Thoracic aorta (tissue), 2 donors: ENCODE data around the gene MDFI. TPM values are rescaled to one million over a fixed set of nuclear protein-coding genes. Genes with fewer than 3 reads are reported as not detected.

Source experiments
- ATAC-seq: fragments of 150-250 bp; one replicate; pipeline ENCODE4 v1.8.0; 2017; ENCODE audit warnings: low read depth; ENCODE audit not compliant: insufficient number of reproducible peaks, low FRiP score
- DNase-seq: peaks from one replicate; pipeline ENCODE4 v3.0.0-alpha.2; 2020; ENCODE audit warnings: low spot score
- H3K27ac ChIP-seq, 2 donors: fragments of 200-600 bp; sonication (generic); 1 replicate in 1 of 2; 2 replicates in 1 of 2; pipeline ENCODE4 v1.5.1; 2016; ENCODE audit warnings: mild to moderate bottlenecking in 2 of 2, moderate library complexity in 2 of 2
- H3K27me3 ChIP-seq: fragments of 200-600 bp; sonication (generic); replicated peaks from 2 replicates; pipeline ENCODE4 v1.6.0; 2016; ENCODE audit warnings: mild to moderate bottlenecking; ENCODE audit not compliant: insufficient read depth
- H3K36me3 ChIP-seq: fragments of 200-600 bp; sonication (generic); one replicate; pipeline ENCODE4 v1.5.1; 2016
- H3K4me1 ChIP-seq, 2 donors: fragments of 200-600 bp; sonication (generic); 1 replicate in 1 of 2; 2 replicates in 1 of 2; pipeline versions ENCODE4 v1.5.1 to v1.6.0; 2016; ENCODE audit warnings: low read depth in 2 of 2, mild to moderate bottlenecking in 1 of 2; ENCODE audit not compliant: control insufficient read depth in 1 of 2
- H3K4me3 ChIP-seq: fragments of 200-600 bp; sonication (generic); 2 replicates; pipeline ENCODE4 v1.5.1; 2016; ENCODE audit warnings: mild to moderate bottlenecking
- H3K9me3 ChIP-seq: fragments of 200-600 bp; sonication (generic); 2 replicates; pipeline ENCODE4 v1.5.1; 2016
- CTCF ChIP-seq: fragments of 200-600 bp; sonication (generic); IDR thresholded peaks from one replicate; pipeline ENCODE4 v1.5.1; 2019; ENCODE audit warnings: antibody characterized with exemption
- total RNA-seq, 2 donors: library from RNA; depleted of rRNA; stranded (reverse); fragments of >200 nt; gene quantifications; one replicate each; pipeline versions ENCODE4 v1.1.0 to v1.2.3, GENCODE V29; 2016

The MDFI gene
- total RNA-seq, 2 donors from 2014 or later: 5.1 to 10.3 TPM

- H3K27me3 ChIP-seq: no peaks in the 10 kb centered on the region
- no peak for TF ChIP-seq CTCF
- no peaks in the 10 kb centered on the region for H3K4me1 ChIP-seq
- ATAC-seq (no peak), DNase-seq (no peak)
- no peaks in the 10 kb centered on the region for H3K9me3 ChIP-seq
- no peaks in the 10 kb centered on the region for H3K36me3 ChIP-seq
- H3K4me3 ChIP-seq: no peak overlapping the region
- H3K27ac ChIP-seq: no peak overlapping the region
Observed at GRCh38 chr6:41656002-41656691, 17.9 kb downstream of the MDFI start.

GRCh38 chr6:41657131-41658094 is 19.1 kb downstream of the MDFI start:
- Histone ChIP-seq H3K27me3 (no peaks in the 10 kb centered on the region), H3K9me3 (no peaks in the 10 kb centered on the region), H3K4me1 (no peaks in the 10 kb centered on the region), H3K27ac (no peak overlapping the region), H3K4me3 (no peak overlapping the region), H3K36me3 (no peaks in the 10 kb centered on the region)
- TF ChIP-seq CTCF: no peak
- DNase-seq: no peak
- ATAC-seq: no peak

- Histone ChIP-seq H3K36me3 (no peaks in the 10 kb centered on the region), H3K4me3 (no peak overlapping the region), H3K9me3 (no peaks in the 10 kb centered on the region), H3K4me1 (no peaks in the 10 kb centered on the region), H3K27ac (no peak overlapping the region), H3K27me3 (no peaks in the 10 kb centered on the region)
- no peak for TF ChIP-seq CTCF
- DNase-seq (no peak), ATAC-seq (no peak)
Observed at GRCh38 chr6:41658636-41659035, 20.4 kb downstream of the MDFI start.

- no peak for DNase-seq
- Histone ChIP-seq H3K9me3 (no peaks in the 10 kb centered on the region), H3K27me3 (no peaks in the 10 kb centered on the region), H3K4me1 (no peaks in the 10 kb centered on the region), H3K36me3 (no peaks in the 10 kb centered on the region), H3K27ac (no peak overlapping the region), H3K4me3 (no peak overlapping the region)
- no peak for TF ChIP-seq CTCF
- no peak for ATAC-seq
Observed at GRCh38 chr6:41659935-41660334, 21.7 kb downstream of the MDFI start.

GRCh38 chr6:41663568-41663967 is 25.3 kb downstream of the MDFI start:
- no peak for ATAC-seq
- Histone ChIP-seq H3K27ac (no peak overlapping the region), H3K27me3 (no peaks in the 10 kb centered on the region), H3K4me3 (no peak overlapping the region), H3K9me3 (no peaks in the 10 kb centered on the region), H3K36me3 (no peaks in the 10 kb centered on the region), H3K4me1 (no peaks in the 10 kb centered on the region)
- DNase-seq: no peak
- TF ChIP-seq CTCF: no peak
